AG04449 (cell line): ENCODE data around the gene TNFAIP3.

Experiments used
- CTCF ChIA-PET: fragments of 350-600 bp; formaldehyde crosslinking; extraction: SDS; loops from one replicate; lab custom pipeline; 2021; ENCODE audit warnings: antibody characterized with exemption; lab: Yijun Ruan, JAX
- POLR2A ChIA-PET: fragments of 400-600, 350-600 bp; formaldehyde crosslinking; extraction: SDS; loops from one replicate; lab custom pipeline; 2020; ENCODE audit warnings: antibody characterized with exemption, inconsistent platforms; lab: Yijun Ruan, JAX
- DNase-seq: peaks from one replicate; pipeline ENCODE4 v3.0.0-alpha.2; 2010; ENCODE audit warnings: low read depth, low spot score
- H3K4me3 ChIP-seq: 2 replicates; pipeline ENCODE4 v1.5.1; 2011; ENCODE audit warnings: low read depth, mild to moderate bottlenecking, control low read depth, low read length
- CTCF ChIP-seq: IDR thresholded peaks from one replicate; pipeline ENCODE4 v1.5.1; 2011; ENCODE audit warnings: mild to moderate bottlenecking, moderate library complexity, low read length, control low read depth, inconsistent platforms; ENCODE audit not compliant: insufficient read depth; ENCODE audit errors: missing control alignments

Gene TNFAIP3

GRCh38 chr6:137856138-137856898 lies 10.7 kb upstream of the TNFAIP3 start:
- ChIA-PET POLR2A (no interaction called here), CTCF (interaction anchor here (0.7 to 1.2 kb wide), 3 partner anchors 11 to 148 kb away, joined by 3 to 5 read pairs (median 4); partner anchors contain the start of gene TNFAIP3)
- no peak for TF ChIP-seq CTCF

GRCh38 chr6:137859025-137859424 lies 8.0 kb upstream of the TNFAIP3 start:
- no peak for TF ChIP-seq CTCF
- no peak for DNase-seq
- CTCF ChIA-PET, result interaction anchor here (1.0 to 1.9 kb wide), 5 partner anchors 8 to 151 kb away, joined by 3 to 14 read pairs (median 3); partner anchors contain the start of gene TNFAIP3
- no peak overlapping the region for H3K4me3 ChIP-seq
- POLR2A ChIA-PET, result no interaction called here

More at GRCh38 chr6:137856138-137856898, 10.7 kb upstream of the TNFAIP3 start:
- no peak overlapping the region for H3K4me3 ChIP-seq
- DNase-seq, result no peak

- H3K4me3 ChIP-seq, result no peak overlapping the region
- no peak for DNase-seq
- CTCF ChIA-PET, result interaction anchor here (0.6 to 16.0 kb wide), 3 partner anchors 80 to 253 kb away, joined by 3 to 262 read pairs (median 5); no protein-coding TSS in a partner anchor
- TF ChIP-seq CTCF, result no peak
- POLR2A ChIA-PET, result no interaction called here
Observed at GRCh38 chr6:137860394-137861005, 6.6 kb upstream of the TNFAIP3 start.

GRCh38 chr6:137861550-137862337 lies 5.3 kb upstream of the TNFAIP3 start:
- ChIA-PET CTCF (interaction anchor here (0.7 to 16.0 kb wide), 9 partner anchors 21 to 157 kb away, joined by 3 to 262 read pairs (median 4); no protein-coding TSS in a partner anchor), POLR2A (no interaction called here)

GRCh38 chr6:137862419-137863090 lies 4.5 kb upstream of the TNFAIP3 start:
- TF ChIP-seq CTCF, result no peak
- no peak for DNase-seq
- ChIA-PET CTCF (interaction anchor here (0.9 to 16.0 kb wide), 8 partner anchors 20 to 158 kb away, joined by 3 to 262 read pairs (median 4); no protein-coding TSS in a partner anchor), POLR2A (no interaction called here)
- H3K4me3 ChIP-seq, result no peak overlapping the region

More at GRCh38 chr6:137861550-137862337, 5.3 kb upstream of the TNFAIP3 start:
- no peak for TF ChIP-seq CTCF
- no peak overlapping the region for H3K4me3 ChIP-seq
- DNase-seq, result no peak
